SKM-1 treated with dmso at 0.1 percent for 144 hours (cell line): ENCODE measurements around the gene IMPA2.
A peak's percentile ranks its signal among the peaks of the same experiment; 100 is the strongest.
"Not testable (repeated sequence)": the region's sequence is repeated elsewhere in the genome, so short reads cannot be mapped to it uniquely, and the experiment has no call there.

Experiments
- DNase-seq: peaks from one replicate; lab custom pipeline; 2025; ENCODE audit not compliant: unreplicated experiment; lab: John Stamatoyannopoulos, UW

IMPA2 gene

GRCh38 chr18:12027046-12027445 is 45.7 kb downstream of the IMPA2 start:
- DNase-seq, result no peak

DNA sequence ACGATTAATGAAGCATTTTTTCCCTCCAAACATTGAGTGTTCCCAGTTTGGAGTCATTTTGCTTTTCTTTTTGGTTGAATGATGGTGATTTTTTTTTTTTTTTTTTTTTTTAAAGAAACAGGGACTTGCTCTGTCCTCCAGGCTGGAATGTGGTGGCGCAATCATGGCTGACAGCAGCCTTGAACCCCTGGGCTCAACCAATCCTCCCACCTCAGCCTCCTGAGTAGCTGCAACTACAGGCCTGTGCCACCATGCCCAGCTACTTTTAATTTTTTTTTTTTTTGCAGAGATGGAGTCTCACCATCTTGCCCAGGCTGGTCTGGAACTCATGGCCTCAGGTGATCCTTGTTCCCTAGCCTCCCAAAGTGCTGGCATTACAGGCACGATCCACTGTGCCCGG is 46.2 kb downstream of the IMPA2 start:
- no peak for DNase-seq

GRCh38 chr18:12028040-12028628 is 46.8 kb downstream of the IMPA2 start:
- no peak for DNase-seq

DNA sequence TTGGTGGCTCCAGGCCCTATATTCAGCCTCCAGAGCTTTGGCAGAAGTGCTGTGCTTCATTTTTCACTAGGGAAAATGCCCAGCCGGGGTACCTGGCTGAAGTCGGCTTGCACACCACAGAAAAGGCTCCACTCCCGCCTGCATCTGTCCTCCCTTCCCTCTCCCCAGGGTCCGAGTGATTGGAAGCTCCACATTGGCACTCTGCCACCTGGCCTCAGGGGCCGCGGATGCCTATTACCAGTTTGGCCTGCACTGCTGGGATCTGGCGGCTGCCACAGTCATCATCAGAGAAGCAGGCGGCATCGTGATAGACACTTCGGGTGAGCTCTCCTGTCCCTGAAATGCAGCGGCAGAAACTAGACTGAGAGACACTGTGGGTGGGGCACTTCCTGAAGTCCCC is 47.4 kb downstream of the IMPA2 start:
- DNase-seq, result no peak

DNA sequence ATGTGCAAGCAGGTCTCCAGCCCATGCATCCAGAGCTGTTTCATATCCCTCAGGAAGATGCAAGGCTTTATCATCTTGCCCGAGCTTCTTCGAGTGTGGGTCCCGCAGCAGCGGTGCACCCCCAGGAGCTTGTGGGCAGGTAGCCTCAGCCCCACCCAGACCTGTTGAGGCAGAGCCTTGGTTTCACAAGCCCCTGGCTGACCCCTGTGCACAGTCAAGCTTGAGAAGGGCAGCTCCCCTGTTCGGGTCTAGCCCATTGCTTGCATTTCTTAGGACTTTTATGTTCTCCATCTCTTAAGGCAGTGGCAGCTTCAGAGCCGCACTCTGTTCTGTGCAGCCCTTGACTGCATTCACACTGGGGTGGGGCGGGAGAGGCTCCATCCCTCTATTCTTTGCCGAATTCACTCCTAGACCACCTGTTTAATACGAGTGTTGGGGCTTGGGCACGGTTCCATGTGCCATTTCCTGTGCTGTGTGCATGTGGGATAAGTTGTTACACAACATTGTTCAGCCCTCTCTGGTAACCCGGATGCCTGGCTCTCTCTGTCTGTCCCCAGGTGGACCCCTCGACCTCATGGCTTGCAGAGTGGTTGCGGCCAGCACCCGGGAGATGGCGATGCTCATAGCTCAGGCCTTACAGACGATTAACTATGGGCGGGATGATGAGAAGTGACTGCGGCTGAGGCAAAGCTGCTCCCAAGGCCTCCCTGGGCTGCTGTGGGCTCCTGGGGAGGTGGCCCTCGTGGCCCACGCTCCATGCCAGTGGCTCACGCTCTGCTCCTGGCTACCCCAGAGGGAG is 48.7 kb downstream of the IMPA2 start:
- no peak for DNase-seq

DNA sequence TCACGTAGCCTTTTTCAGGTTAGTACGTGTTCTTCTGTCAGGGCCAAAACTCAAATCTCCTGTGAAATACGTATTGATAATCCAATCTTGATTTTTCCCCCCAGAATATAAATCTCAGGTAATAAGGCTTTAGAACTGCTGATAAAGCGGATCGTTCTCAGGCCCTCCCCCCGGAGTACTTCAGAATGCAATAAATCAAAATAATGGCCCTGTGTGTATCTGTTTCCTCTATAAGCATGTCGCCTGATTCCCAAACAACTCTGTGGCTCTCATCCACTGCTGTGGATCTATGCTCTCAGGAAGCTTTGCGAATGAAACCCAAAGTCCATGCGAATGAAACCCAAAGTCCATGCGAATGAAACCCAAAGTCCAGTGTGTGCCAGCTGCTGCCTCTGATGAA is 49.4 kb downstream of the IMPA2 start:
- no peak for DNase-seq

DNA sequence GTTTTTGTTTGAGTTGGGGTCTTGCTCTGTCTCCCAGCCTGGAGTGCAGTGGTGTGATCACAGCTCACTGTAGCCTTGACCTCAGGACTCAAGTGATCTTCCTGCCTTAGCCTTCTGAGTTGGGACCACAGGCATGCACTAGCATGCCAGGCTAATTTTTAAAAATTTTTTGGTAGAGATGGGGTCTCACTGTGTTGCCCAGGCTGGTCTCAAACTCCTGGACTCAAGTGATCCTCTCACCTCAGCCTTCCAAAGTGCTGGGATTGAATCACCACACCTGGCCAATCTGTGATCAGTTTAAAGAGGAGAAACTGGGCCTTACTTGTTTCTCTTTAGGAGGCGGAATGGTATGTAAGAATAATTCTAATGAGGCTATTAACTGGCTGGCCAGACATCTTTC is 49.9 kb downstream of the IMPA2 start:
- DNase-seq, result no peak

GRCh38 chr18:12031846-12032245 is 50.5 kb downstream of the IMPA2 start:
- DNase-seq, result no peak

GRCh38 chr18:12032786-12033642 is 51.7 kb downstream of the IMPA2 start:
- DNase-seq, result no peak

DNA sequence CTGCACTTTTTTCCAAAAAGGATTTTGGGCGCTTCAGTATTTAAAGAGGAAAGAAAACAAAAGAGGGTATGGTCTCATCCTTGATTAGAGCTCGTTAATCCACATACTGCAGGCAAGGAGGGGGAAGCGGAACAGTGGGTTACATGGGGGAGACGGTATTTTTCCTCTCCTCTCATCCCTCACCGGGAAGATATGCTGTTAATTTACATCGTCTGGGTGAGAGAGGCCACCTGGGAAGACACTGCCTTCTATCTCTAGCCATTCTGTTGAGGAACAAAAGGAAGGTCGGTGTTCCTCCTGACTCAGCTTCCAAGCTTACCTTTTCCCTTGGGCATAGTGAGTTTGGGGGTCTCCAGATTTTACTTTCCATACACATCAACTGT is 52.3 kb downstream of the IMPA2 start:
- no peak for DNase-seq

GRCh38 chr18:12034241-12035100 is 53.2 kb downstream of the IMPA2 start:
- peak; percentile 70 for DNase-seq

- DNase-seq, result no peak
These were observed 54.2 kb downstream of the IMPA2 start for GRCh38 chr18:12035481-12035880.

GRCh38 chr18:12036201-12036751 is 55.0 kb downstream of the IMPA2 start:
- DNase-seq, result no peak

DNA sequence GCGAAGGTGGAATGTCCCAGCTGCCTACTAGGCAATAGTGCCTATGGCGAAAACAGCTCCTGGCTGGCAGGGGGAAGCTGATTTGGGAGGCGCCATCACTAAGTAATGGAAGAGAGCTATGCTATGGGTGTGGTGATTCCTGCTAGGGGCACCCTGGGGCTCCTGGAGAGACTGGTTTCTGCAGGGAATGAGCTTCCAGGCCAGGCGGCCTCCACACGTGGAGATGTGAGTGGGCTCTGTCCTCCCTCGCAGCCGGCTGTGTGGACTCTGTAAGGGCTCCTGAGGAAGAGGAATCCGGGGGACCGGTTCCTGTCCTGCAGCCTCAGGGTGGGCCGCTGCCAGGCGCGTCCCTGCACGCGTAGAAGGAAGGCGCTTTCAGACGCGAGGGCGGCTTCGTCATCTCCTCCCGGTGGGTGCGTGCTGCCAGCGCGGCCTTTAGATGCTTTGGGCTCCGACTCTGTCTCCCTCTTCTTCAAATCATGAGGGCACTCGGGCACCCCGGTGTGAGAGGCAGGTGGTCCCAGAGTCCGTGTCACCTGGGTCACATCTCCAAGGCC is 56.9 kb downstream of the IMPA2 start:
- no peak for DNase-seq

DNA sequence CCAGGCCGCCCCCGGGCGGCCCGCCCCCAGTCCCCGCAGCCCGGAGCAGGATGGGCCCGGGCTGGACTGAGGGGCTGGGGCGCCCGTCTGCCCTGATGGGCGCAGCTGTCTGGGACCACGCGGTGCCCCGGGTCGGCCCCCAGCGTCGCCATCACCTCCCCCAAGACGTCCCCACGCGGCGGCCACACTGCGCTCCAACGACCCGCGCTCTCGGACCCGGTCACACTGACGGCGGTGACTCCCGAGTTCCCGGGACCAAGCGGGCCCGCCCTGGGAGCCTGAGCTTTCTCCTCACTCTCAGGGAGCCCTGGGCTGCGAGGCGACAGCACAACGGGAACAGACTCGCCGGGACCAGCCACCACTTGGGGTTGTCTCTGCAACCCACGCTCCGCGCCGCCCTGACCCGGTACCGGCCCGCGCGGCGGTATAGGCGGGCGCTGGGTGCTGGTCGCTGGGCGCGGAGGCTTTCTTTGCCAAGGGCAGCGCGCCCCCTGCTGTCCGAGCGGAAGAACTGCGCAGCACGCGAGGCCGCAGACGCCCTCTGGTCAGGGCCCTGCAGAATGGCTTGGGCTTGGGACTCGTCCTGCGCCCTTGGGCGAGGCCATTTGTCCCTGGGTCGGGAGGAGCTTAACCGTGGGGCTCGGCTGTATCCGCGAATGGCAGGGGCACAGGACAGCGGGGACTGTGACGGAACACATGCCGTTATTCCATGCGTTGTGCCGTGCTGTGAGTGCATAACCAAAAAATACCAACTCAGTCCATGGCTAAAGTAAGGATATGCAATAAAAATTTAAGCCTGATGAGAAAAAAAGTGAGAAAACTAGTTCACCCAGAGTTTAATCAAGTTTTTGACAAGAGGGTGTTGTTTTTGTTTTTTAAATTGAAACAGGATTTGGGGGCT is 57.6 kb downstream of the IMPA2 start:
- peak; percentile 64 for DNase-seq

DNA sequence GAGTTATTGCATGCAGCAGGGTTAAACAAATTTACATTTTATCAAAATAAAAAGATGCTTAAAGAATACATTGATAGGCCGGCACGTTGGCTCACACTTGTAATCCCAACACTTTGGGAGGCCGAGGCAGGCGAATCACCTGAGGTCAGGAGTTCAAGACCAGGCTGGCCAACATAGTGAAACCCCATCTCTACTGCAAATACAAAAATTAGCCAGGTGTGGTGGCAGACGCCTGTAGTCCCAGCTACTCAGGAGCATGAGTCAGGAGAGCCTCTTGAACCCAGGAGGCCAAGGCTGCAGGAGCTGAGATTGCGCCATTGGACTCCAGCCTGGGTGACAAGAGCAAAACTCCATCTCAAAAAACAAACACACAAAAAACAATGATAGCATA is 58.2 kb downstream of the IMPA2 start:
- not testable (repeated sequence) for DNase-seq

- DNase-seq, result no peak
These were observed 60.3 kb downstream of the IMPA2 start for GRCh38 chr18:12041561-12041960.

- DNase-seq, result no peak
These were observed 62.5 kb downstream of the IMPA2 start for GRCh38 chr18:12043811-12044210.

DNA sequence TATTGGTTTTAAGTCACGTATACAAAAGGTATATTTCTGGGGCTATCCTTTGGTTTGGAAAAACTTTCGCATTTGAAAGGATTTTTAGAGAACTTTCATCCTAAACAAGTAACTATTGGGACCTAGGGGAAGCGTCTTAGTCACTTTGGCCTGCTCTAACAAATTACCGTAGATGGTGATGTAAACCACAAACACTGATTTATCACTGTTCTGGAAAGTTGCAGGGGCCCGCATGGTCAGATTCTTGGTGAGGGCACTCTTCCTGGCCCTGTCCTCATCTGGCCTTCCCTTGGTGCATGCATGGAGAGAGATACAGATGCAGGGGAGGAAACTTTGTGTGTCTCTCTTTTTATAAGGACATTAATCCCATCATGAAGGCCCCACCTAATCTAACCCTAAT is 63.3 kb downstream of the IMPA2 start:
- DNase-seq, result no peak
